ENCODE data around the gene CAND2.

DNA sequence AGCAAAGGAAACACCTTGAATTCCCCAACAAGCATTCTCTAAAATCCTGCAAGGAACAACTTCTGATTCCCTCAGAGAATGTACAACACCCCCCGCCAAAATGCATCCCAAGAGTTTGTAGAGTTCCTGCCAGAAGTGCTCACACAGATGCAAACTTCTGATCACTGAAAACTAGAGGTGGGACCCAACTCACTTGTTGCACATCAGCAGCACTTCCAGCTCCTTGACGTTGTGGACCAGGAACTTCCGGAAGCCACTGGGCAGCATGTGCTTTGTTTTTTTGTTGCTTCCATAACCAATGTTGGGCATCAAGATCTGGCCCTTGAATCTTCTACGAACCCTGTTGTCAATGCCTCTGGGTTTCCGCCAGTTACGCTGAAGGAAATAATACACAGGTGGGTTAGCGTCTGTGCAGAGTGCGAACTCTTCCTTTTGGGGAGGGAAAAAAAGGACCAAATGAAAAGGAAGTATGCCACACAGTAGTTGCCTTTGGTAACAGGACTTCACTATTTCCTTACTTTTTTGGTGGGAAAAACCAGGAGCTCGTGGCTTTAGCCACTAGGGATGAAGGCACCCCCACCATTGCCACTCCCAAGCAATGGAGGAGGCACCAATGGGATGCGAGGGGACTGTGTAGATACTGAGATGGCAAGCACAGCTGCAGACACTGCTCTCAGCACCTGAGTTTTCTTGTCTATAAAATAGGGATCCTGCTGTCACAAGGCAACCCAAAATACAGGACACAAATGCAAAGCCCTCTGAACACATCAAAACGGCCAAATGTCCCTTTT lies 42.9 kb downstream of the CAND2 start:
- no peak for TF ChIP-seq FOXM1 (IDR thresholded peaks at IDR 0.05; ENCODE audit: borderline replicate concordance, low read depth)
- TF ChIP-seq RAD21 (IDR thresholded peaks at IDR 0.05; ENCODE audit: low read depth) = no peak
- no peak for TF ChIP-seq YY1 (IDR thresholded peaks at IDR 0.05; ENCODE audit: low read depth)
- no peak for TF ChIP-seq TCF12 (IDR thresholded peaks at IDR 0.05; ENCODE audit: low read depth)
